NCI-H2196 treated with DMSO at 0.1 percent for 48 hours (cell line): ENCODE results near the gene USP6.
"Not testable (repeated sequence)": the region's sequence is repeated elsewhere in the genome, so short reads cannot be mapped to it uniquely, and the experiment has no call there.

ENCODE experiments used
- DNase-seq: peaks from one replicate; lab custom pipeline; 2025; ENCODE audit not compliant: unreplicated experiment; lab: John Stamatoyannopoulos, UW

USP6 gene

GRCh38 chr17:5134571-5134970 lies 18.7 kb downstream of the USP6 start:
- DNase-seq = not testable (repeated sequence)

GRCh38 chr17:5135131-5135712 lies 19.4 kb downstream of the USP6 start:
- not testable (repeated sequence) for DNase-seq

GRCh38 chr17:5135726-5136579 lies 20.1 kb downstream of the USP6 start:
- DNase-seq = no peak

GRCh38 chr17:5136580-5137412 lies 21.0 kb downstream of the USP6 start:
- not testable (repeated sequence) for DNase-seq

- not testable (repeated sequence) for DNase-seq
Observed at GRCh38 chr17:5137511-5138197, 21.8 kb downstream of the USP6 start.

GRCh38 chr17:5138198-5138544 lies 22.3 kb downstream of the USP6 start:
- not testable (repeated sequence) for DNase-seq

GRCh38 chr17:5138616-5139457 lies 23.0 kb downstream of the USP6 start:
- no peak for DNase-seq

- no peak for DNase-seq
Observed at GRCh38 chr17:5139458-5139732, 23.6 kb downstream of the USP6 start.

- DNase-seq = not testable (repeated sequence)
Observed at GRCh38 chr17:5142877-5143276, 27.0 kb downstream of the USP6 start.

- DNase-seq = not testable (repeated sequence)
Observed at GRCh38 chr17:5146122-5146521, 30.3 kb downstream of the USP6 start.

- DNase-seq = not testable (repeated sequence)
Observed at GRCh38 chr17:5160702-5161101, 44.9 kb downstream of the USP6 start.

GRCh38 chr17:5161793-5162192 lies 46.0 kb downstream of the USP6 start:
- not testable (repeated sequence) for DNase-seq

GRCh38 chr17:5164436-5164835 lies 48.6 kb downstream of the USP6 start:
- DNase-seq = no peak

- DNase-seq = not testable (repeated sequence)
Observed at GRCh38 chr17:5165791-5166564, 50.1 kb downstream of the USP6 start.

- not testable (repeated sequence) for DNase-seq
Observed at GRCh38 chr17:5175027-5175426, 59.2 kb downstream of the USP6 start.

- no peak for DNase-seq
Observed at GRCh38 chr17:5179003-5179402, 63.2 kb downstream of the USP6 start.

GRCh38 chr17:5181509-5182305 lies 65.9 kb downstream of the USP6 start:
- no peak for DNase-seq

- DNase-seq = no peak
Observed at GRCh38 chr17:5182597-5183409, 67.0 kb downstream of the USP6 start.
